ENCODE data around the gene INPP5A.

DNA sequence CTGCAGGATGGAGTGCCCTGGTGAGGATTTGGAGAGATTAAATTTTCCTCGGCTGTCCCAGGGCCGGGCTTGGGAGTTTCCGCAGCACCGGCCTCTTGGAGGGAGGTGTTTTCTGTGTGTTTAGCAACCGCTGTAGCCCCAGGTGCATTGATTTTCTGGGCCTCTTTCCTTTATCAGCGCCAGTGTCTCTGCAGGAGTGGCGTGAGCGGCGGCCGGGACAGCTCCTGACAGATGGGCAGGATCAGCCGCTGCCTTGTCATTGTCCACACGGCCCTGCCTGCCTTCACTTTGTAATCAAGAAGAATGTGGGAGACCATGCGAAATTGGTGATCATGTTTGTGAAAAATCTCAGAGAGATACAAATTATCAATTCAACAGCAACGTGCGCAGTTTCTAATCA, 216.0 kb downstream of the INPP5A start:
- no peak for TF ChIP-seq POLR2A (IDR thresholded peaks at IDR 0.05)
- no peak for TF ChIP-seq CTCF (IDR thresholded peaks at IDR 0.05)
